Endothelial cell (in vitro differentiated cells): ENCODE results near the gene COL4A1. TPM values are rescaled to one million over a fixed set of nuclear protein-coding genes. Genes with fewer than 3 reads are reported as not detected.
A peak's percentile ranks its signal among the peaks of the same experiment; 100 is the strongest.

Source experiments
- DNase-seq: peaks from one replicate; pipeline ENCODE4 v3.0.0; 2021; ENCODE audit warnings: low spot score
- H3K27ac Mint-ChIP-seq: one replicate; pipeline ENCODE4 v1.8.0; 2021; ENCODE audit warnings: mixed read lengths, inconsistent platforms; ENCODE audit not compliant: unreplicated experiment
- H3K27me3 Mint-ChIP-seq: one replicate; pipeline ENCODE4 v1.8.0; 2021; ENCODE audit warnings: mild to moderate bottlenecking, moderate library complexity, mixed read lengths, inconsistent platforms; ENCODE audit not compliant: unreplicated experiment
- H3K36me3 Mint-ChIP-seq: one replicate; pipeline ENCODE4 v1.8.0; 2021; ENCODE audit warnings: mild to moderate bottlenecking, low read depth, mixed read lengths, inconsistent platforms; ENCODE audit not compliant: unreplicated experiment
- H3K4me1 Mint-ChIP-seq: one replicate; pipeline ENCODE4 v1.8.0; 2021; ENCODE audit warnings: mild to moderate bottlenecking, mixed read lengths, inconsistent platforms; ENCODE audit not compliant: unreplicated experiment
- H3K4me3 Mint-ChIP-seq: one replicate; pipeline ENCODE4 v1.8.0; 2021; ENCODE audit warnings: mild to moderate bottlenecking, mixed read lengths, inconsistent platforms; ENCODE audit not compliant: unreplicated experiment
- H3K9me3 Mint-ChIP-seq: one replicate; pipeline ENCODE4 v1.8.0; 2021; ENCODE audit warnings: mixed read lengths, inconsistent platforms; ENCODE audit not compliant: unreplicated experiment
- CTCF ChIP-seq: fragments of 200-600 bp; sonication (generic); IDR thresholded peaks from one replicate; pipeline ENCODE4 v1.5.0; 2021; ENCODE audit warnings: antibody characterized with exemption; ENCODE audit not compliant: unreplicated experiment
- total RNA-seq: library from RNA; stranded (reverse); fragmentation: NEBNext Ultra II Directional; extraction: Animal tissue kit (Norgen Biotek cat#: 25700); gene quantifications from one replicate; pipeline ENCODE4 v1.2.1, GENCODE V29; 2021; ENCODE audit not compliant: unreplicated experiment

The COL4A1 gene
- total RNA-seq, 1 donor from 2014 or later, result 2,720 TPM

GRCh38 chr13:110334841-110335490, 28.0 kb upstream of the COL4A1 start:
- DNase-seq, result no peak
- TF ChIP-seq CTCF, result no peak
- Mint-ChIP-seq H3K9me3 (no peaks in the 10 kb centered on the region), H3K4me3 (peak overlapping the region; percentile 80), H3K4me1 (peaks cover 77% of the 10 kb centered on the region), H3K36me3 (peaks cover 64% of the 10 kb centered on the region), H3K27ac (peak overlapping the region; percentile 40), H3K27me3 (peaks cover 8% of the 10 kb centered on the region)

GRCh38 chr13:110334256-110334655, 27.3 kb upstream of the COL4A1 start:
- no peak for DNase-seq
- Mint-ChIP-seq H3K27ac (peak overlapping the region; percentile 20), H3K9me3 (no peaks in the 10 kb centered on the region), H3K4me1 (peaks cover 74% of the 10 kb centered on the region), H3K27me3 (peaks cover 8% of the 10 kb centered on the region), H3K4me3 (no peak overlapping the region), H3K36me3 (peaks cover 65% of the 10 kb centered on the region)
- TF ChIP-seq CTCF, result no peak

- DNase-seq, result no peak
- Mint-ChIP-seq H3K27ac (no peak overlapping the region), H3K9me3 (no peaks in the 10 kb centered on the region)
Measured at GRCh38 chr13:110333837-110334236, 26.9 kb upstream of the COL4A1 start.

GRCh38 chr13:110332750-110333149, 25.8 kb upstream of the COL4A1 start:
- Mint-ChIP-seq H3K4me1 (peaks cover 68% of the 10 kb centered on the region), H3K36me3 (peaks cover 68% of the 10 kb centered on the region), H3K9me3 (no peaks in the 10 kb centered on the region), H3K27ac (no peak overlapping the region), H3K27me3 (peaks cover 6% of the 10 kb centered on the region), H3K4me3 (no peak overlapping the region)
- no peak for DNase-seq
- no peak for TF ChIP-seq CTCF

More at GRCh38 chr13:110333837-110334236, 26.9 kb upstream of the COL4A1 start:
- no peak overlapping the region for H3K4me3 Mint-ChIP-seq
- peaks cover 73% of the 10 kb centered on the region for H3K4me1 Mint-ChIP-seq
- peaks cover 65% of the 10 kb centered on the region for H3K36me3 Mint-ChIP-seq
- no peak for TF ChIP-seq CTCF
- H3K27me3 Mint-ChIP-seq, result peaks cover 8% of the 10 kb centered on the region

- Mint-ChIP-seq H3K4me1 (peaks cover 68% of the 10 kb centered on the region), H3K27me3 (peaks cover 12% of the 10 kb centered on the region), H3K36me3 (peaks cover 74% of the 10 kb centered on the region), H3K4me3 (no peak overlapping the region), H3K9me3 (no peaks in the 10 kb centered on the region), H3K27ac (no peak overlapping the region)
- TF ChIP-seq CTCF, result no peak
- DNase-seq, result no peak
Measured at GRCh38 chr13:110331362-110331761, 24.4 kb upstream of the COL4A1 start.
